ENCODE results near the gene CLPTM1L. TPM values are rescaled to one million over a fixed set of nuclear protein-coding genes. Genes with fewer than 3 reads are reported as not detected.
"Not testable (repeated sequence)": the region's sequence is repeated elsewhere in the genome, so short reads cannot be mapped to it uniquely, and the experiment has no call there.

CLPTM1L gene
- total and polyA plus RNA-seq, 5 experiments from 2014 or later, result 24.9 to 70.1 (median 66.4) TPM

- Mint-ChIP-seq H3K9me3 (no peaks in the 10 kb centered on the region), H3K4me3 (peak overlapping the region in 2 of 10 donors; percentile 37 to 38), H3K27me3 (peaks cover 0 to 3% (median 0%) of the 10 kb centered on the region in 5 donors), H3K27ac (peak overlapping the region in 2 of 10 donors; percentile 62 to 63), H3K4me1 (peaks cover 4 to 22% (median 14%) of the 10 kb centered on the region in 4 donors), H3K36me3 (no peaks in the 10 kb centered on the region)
- ATAC-seq (no peak), DNase-seq (no peak)
- POLR2A ChIA-PET, result interaction anchor here (0.5 to 1.5 kb wide), 3 partner anchors 9 to 266 kb away, joined by 3 to 4 read pairs (median 4); no protein-coding TSS in a partner anchor
Observed at GRCh38 chr5:1378866-1379659, 34.2 kb upstream of the CLPTM1L start.

- no peaks in the 10 kb centered on the region for H3K9me3 Mint-ChIP-seq
- no peak overlapping the region for H3K27ac Mint-ChIP-seq
- POLR2A ChIA-PET, result no interaction called here
- H3K36me3 Mint-ChIP-seq, result no peaks in the 10 kb centered on the region
- no peak for DNase-seq
- no peak overlapping the region for H3K4me3 Mint-ChIP-seq
- peaks cover 0 to 3% (median 0%) of the 10 kb centered on the region in 5 donors for H3K27me3 Mint-ChIP-seq
- peaks cover 4 to 29% (median 14%) of the 10 kb centered on the region in 4 donors for H3K4me1 Mint-ChIP-seq
- ATAC-seq, result no peak
Observed at GRCh38 chr5:1378096-1378495, 33.2 kb upstream of the CLPTM1L start.

GRCh38 chr5:1376981-1377380, 32.1 kb upstream of the CLPTM1L start:
- DNase-seq, result no peak
- POLR2A ChIA-PET, result no interaction called here
- H3K9me3 Mint-ChIP-seq, result no peaks in the 10 kb centered on the region

GRCh38 chr5:1375871-1376810, 31.2 kb upstream of the CLPTM1L start:
- no peak overlapping the region for H3K27ac Mint-ChIP-seq
- no peaks in the 10 kb centered on the region for H3K9me3 Mint-ChIP-seq
- no peak overlapping the region for H3K4me3 Mint-ChIP-seq
- ATAC-seq (no peak), DNase-seq (no peak)
- H3K36me3 Mint-ChIP-seq, result no peaks in the 10 kb centered on the region
- peaks cover 1 to 43% (median 8%) of the 10 kb centered on the region in 4 donors for H3K4me1 Mint-ChIP-seq
- POLR2A ChIA-PET, result interaction anchor here (0.6 to 0.8 kb wide), 2 partner anchors 10 to 94 kb away, joined by 3 read pairs; no protein-coding TSS in a partner anchor
- H3K27me3 Mint-ChIP-seq, result no peaks in the 10 kb centered on the region

More at GRCh38 chr5:1376981-1377380, 32.1 kb upstream of the CLPTM1L start:
- Mint-ChIP-seq H3K27ac (no peak overlapping the region), H3K27me3 (peaks cover 0 to 3% (median 0%) of the 10 kb centered on the region in 5 donors), H3K4me3 (no peak overlapping the region), H3K4me1 (peaks cover 4 to 40% (median 15%) of the 10 kb centered on the region in 4 donors), H3K36me3 (no peaks in the 10 kb centered on the region)
- no peak for ATAC-seq

- POLR2A ChIA-PET, result interaction anchor here (1.3 kb wide), 1 partner anchor 11 kb away, joined by 6 read pairs; no protein-coding TSS in a partner anchor
Observed at GRCh38 chr5:1374679-1375055, 29.8 kb upstream of the CLPTM1L start.

GRCh38 chr5:1374030-1374678, 29.3 kb upstream of the CLPTM1L start:
- ATAC-seq (no peak), DNase-seq (peak in 1 of 10 donors; percentile 35)
- peaks cover 0 to 34% (median 4%) of the 10 kb centered on the region in 4 donors for H3K4me1 Mint-ChIP-seq
- POLR2A ChIA-PET, result interaction anchor here (1.3 kb wide), 1 partner anchor 12 kb away, joined by 6 read pairs; no protein-coding TSS in a partner anchor
- H3K27ac Mint-ChIP-seq, result peak overlapping the region in 3 of 10 donors; percentile 48 to 79 (median 49)
- no peaks in the 10 kb centered on the region for H3K36me3 Mint-ChIP-seq
- H3K4me3 Mint-ChIP-seq, result peak overlapping the region in 1 of 10 donors; percentile 26
- no peaks in the 10 kb centered on the region for H3K9me3 Mint-ChIP-seq
- no peaks in the 10 kb centered on the region for H3K27me3 Mint-ChIP-seq

More at GRCh38 chr5:1374679-1375055, 29.8 kb upstream of the CLPTM1L start:
- H3K4me3 Mint-ChIP-seq, result no peak overlapping the region
- DNase-seq, result no peak
- peaks cover 0 to 34% (median 4%) of the 10 kb centered on the region in 4 donors for H3K4me1 Mint-ChIP-seq
- ATAC-seq, result no peak
- no peaks in the 10 kb centered on the region for H3K27me3 Mint-ChIP-seq
- peak overlapping the region in 3 of 10 donors; percentile 48 to 79 (median 49) for H3K27ac Mint-ChIP-seq
- no peaks in the 10 kb centered on the region for H3K9me3 Mint-ChIP-seq
- H3K36me3 Mint-ChIP-seq, result no peaks in the 10 kb centered on the region

GRCh38 chr5:1371972-1372342, 27.1 kb upstream of the CLPTM1L start:
- ATAC-seq, H3K9me3 Mint-ChIP-seq, H3K27me3 Mint-ChIP-seq, DNase-seq, H3K36me3 Mint-ChIP-seq, H3K4me3 Mint-ChIP-seq, POLR2A ChIA-PET: not testable (repeated sequence)
- Mint-ChIP-seq H3K4me1 (peaks cover 0 to 37% (median 4%) of the 10 kb centered on the region in 4 donors), H3K27ac (peak overlapping the region in 1 of 10 donors; percentile 24)

GRCh38 chr5:1371218-1371971, 26.5 kb upstream of the CLPTM1L start:
- no peak for ATAC-seq

GRCh38 chr5:1370006-1370405, 25.1 kb upstream of the CLPTM1L start:
- POLR2A ChIA-PET, result interaction anchor here (1.9 kb wide), 1 partner anchor 10 kb away, joined by 4 read pairs; no protein-coding TSS in a partner anchor
- peaks cover 0 to 5% (median 0%) of the 10 kb centered on the region in 5 donors for H3K27me3 Mint-ChIP-seq
- ATAC-seq (no peak), DNase-seq (no peak)
- no peaks in the 10 kb centered on the region for H3K9me3 Mint-ChIP-seq
- no peaks in the 10 kb centered on the region for H3K36me3 Mint-ChIP-seq
- H3K4me1 Mint-ChIP-seq, result peaks cover 0 to 48% (median 4%) of the 10 kb centered on the region in 4 donors
- no peak overlapping the region for H3K27ac Mint-ChIP-seq
- no peak overlapping the region for H3K4me3 Mint-ChIP-seq

More at GRCh38 chr5:1371218-1371971, 26.5 kb upstream of the CLPTM1L start:
- Mint-ChIP-seq H3K27ac (peak overlapping the region in 1 of 10 donors; percentile 24), H3K4me1 (peaks cover 0 to 43% (median 4%) of the 10 kb centered on the region in 4 donors), H3K36me3 (no peaks in the 10 kb centered on the region), H3K9me3 (no peaks in the 10 kb centered on the region), H3K4me3 (no peak overlapping the region), H3K27me3 (no peaks in the 10 kb centered on the region)
- no peak for DNase-seq
- POLR2A ChIA-PET, result no interaction called here

GRCh38 chr5:1368756-1369155, 23.9 kb upstream of the CLPTM1L start:
- Mint-ChIP-seq H3K9me3 (no peaks in the 10 kb centered on the region), H3K4me3 (no peak overlapping the region), H3K27ac (no peak overlapping the region), H3K36me3 (no peaks in the 10 kb centered on the region), H3K27me3 (peaks cover 0 to 8% (median 2%) of the 10 kb centered on the region in 5 donors), H3K4me1 (peaks cover 0 to 40% (median 2%) of the 10 kb centered on the region in 4 donors)
- ATAC-seq (no peak), DNase-seq (no peak)
- POLR2A ChIA-PET, result interaction anchor here (1.9 kb wide), 1 partner anchor 11 kb away, joined by 4 read pairs; no protein-coding TSS in a partner anchor

- H3K9me3 Mint-ChIP-seq, result no peaks in the 10 kb centered on the region
- no peaks in the 10 kb centered on the region for H3K36me3 Mint-ChIP-seq
- POLR2A ChIA-PET, result no interaction called here
- ATAC-seq (no peak), DNase-seq (no peak)
- peak overlapping the region in 1 of 10 donors; percentile 50 for H3K27ac Mint-ChIP-seq
- H3K4me1 Mint-ChIP-seq, result peaks cover 0 to 37% (median 2%) of the 10 kb centered on the region in 4 donors
- H3K27me3 Mint-ChIP-seq, result peaks cover 0 to 12% (median 8%) of the 10 kb centered on the region in 5 donors
- H3K4me3 Mint-ChIP-seq, result no peak overlapping the region
Observed at GRCh38 chr5:1368236-1368635, 23.3 kb upstream of the CLPTM1L start.

Measured in naive thymus-derived CD8-positive, alpha-beta T cell (primary cell).